Esophagus squamous epithelium (tissue), 4 donors: Measurements from ENCODE around the gene TPO.

Experiments
- POLR2A ChIP-seq, 4 donors: fragments of 450-650 bp; IDR thresholded peaks; one replicate each; pipeline ENCODE4 v1.6.1; 2017; ENCODE audit warnings: antibody characterized with exemption in 4 of 4, mild to moderate bottlenecking in 4 of 4, moderate library complexity in 3 of 4
- TF ChIP-seq, protein P1 (sequence below), 6 experiments: fragments of 450-650 bp in 4 of 6; fragments of 200-600 bp in 2 of 6; sonication (generic) in 2 of 6; IDR thresholded peaks; one replicate each; pipeline ENCODE4 v1.5.1; 2016 to 2019; ENCODE audit warnings: antibody characterized with exemption in 6 of 6, mild to moderate bottlenecking in 4 of 6, moderate library complexity in 4 of 6

DNA sequence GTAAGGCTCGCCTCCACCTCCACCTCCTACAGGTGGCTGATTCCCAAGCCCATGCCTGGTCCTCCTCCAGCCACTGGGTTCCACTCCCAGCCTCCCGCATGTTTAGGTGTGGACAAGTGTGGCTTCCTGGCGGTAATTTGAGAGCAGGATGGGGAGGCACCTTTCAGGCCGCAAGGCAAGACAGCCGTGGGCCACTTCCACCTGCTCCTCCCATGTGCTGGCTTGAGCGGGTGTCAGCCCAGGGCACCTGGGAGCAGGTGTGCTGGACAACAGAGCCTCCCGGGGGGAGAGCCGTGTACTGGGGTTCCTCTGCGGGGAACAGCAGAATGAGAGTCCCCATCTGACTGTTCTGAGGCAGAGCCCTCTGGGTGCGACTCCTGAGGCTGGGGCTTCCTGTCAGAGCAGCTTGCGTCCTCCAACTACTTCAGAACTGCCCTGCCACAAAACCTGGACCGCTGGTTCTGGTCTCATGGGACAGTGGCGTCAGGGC, 83.9 kb downstream of the TPO start:
- TF ChIP-seq, protein P1, sequence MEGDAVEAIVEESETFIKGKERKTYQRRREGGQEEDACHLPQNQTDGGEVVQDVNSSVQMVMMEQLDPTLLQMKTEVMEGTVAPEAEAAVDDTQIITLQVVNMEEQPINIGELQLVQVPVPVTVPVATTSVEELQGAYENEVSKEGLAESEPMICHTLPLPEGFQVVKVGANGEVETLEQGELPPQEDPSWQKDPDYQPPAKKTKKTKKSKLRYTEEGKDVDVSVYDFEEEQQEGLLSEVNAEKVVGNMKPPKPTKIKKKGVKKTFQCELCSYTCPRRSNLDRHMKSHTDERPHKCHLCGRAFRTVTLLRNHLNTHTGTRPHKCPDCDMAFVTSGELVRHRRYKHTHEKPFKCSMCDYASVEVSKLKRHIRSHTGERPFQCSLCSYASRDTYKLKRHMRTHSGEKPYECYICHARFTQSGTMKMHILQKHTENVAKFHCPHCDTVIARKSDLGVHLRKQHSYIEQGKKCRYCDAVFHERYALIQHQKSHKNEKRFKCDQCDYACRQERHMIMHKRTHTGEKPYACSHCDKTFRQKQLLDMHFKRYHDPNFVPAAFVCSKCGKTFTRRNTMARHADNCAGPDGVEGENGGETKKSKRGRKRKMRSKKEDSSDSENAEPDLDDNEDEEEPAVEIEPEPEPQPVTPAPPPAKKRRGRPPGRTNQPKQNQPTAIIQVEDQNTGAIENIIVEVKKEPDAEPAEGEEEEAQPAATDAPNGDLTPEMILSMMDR (IDR thresholded peaks at IDR 0.05), result no peak
- no peak for TF ChIP-seq POLR2A (IDR thresholded peaks at IDR 0.05)
